ENCODE data around the gene OR2F2.

Gene OR2F2

GRCh38 chr7:143934526-143935325 is at the start of gene OR2F2:
TSS of gene OR2F2 (plus strand) at chr7:143935233. CDS start at chr7:143935233, 0 bp downstream.
- in situ Hi-C loops (cut with MboI; ENCODE audit: low sequenced_read_pairs) = no loop called here

- in situ Hi-C loops (cut with MboI; ENCODE audit: low sequenced_read_pairs) = no loop called here
These were observed 49.1 kb upstream of the OR2F2 start for GRCh38 chr7:143885951-143886350.

GRCh38 chr7:143886826-143887477 is 48.1 kb upstream of the OR2F2 start:
- in situ Hi-C loops (cut with MboI; ENCODE audit: low sequenced_read_pairs) = no loop called here

- in situ Hi-C loops (cut with MboI; ENCODE audit: low sequenced_read_pairs) = no loop called here
These were observed 46.0 kb upstream of the OR2F2 start for GRCh38 chr7:143889068-143889467.

- in situ Hi-C loops (cut with MboI; ENCODE audit: low sequenced_read_pairs) = no loop called here
These were observed 44.5 kb upstream of the OR2F2 start for GRCh38 chr7:143890558-143890957.

GRCh38 chr7:143891457-143891856 is 43.6 kb upstream of the OR2F2 start:
- in situ Hi-C loops (cut with MboI; ENCODE audit: low sequenced_read_pairs) = no loop called here

- in situ Hi-C loops (cut with MboI; ENCODE audit: low sequenced_read_pairs) = no loop called here
These were observed 42.3 kb upstream of the OR2F2 start for GRCh38 chr7:143892527-143893300.

- in situ Hi-C loops (cut with MboI; ENCODE audit: low sequenced_read_pairs) = no loop called here
These were observed 38.4 kb upstream of the OR2F2 start for GRCh38 chr7:143896667-143897066.

GRCh38 chr7:143898810-143899209 is 36.2 kb upstream of the OR2F2 start:
- in situ Hi-C loops (cut with MboI; ENCODE audit: low sequenced_read_pairs) = no loop called here

GRCh38 chr7:143900230-143900766 is 34.7 kb upstream of the OR2F2 start:
- in situ Hi-C loops (cut with MboI; ENCODE audit: low sequenced_read_pairs) = no loop called here

GRCh38 chr7:143901332-143901667 is 33.7 kb upstream of the OR2F2 start:
- in situ Hi-C loops (cut with MboI; ENCODE audit: low sequenced_read_pairs) = no loop called here

GRCh38 chr7:143901668-143902331 is 33.2 kb upstream of the OR2F2 start, which contains the start of gene TCAF1:
TSS of gene TCAF1 (minus strand) at chr7:143902176. CDS start at chr7:143876608, 25,568 bp downstream.
- in situ Hi-C loops (cut with MboI; ENCODE audit: low sequenced_read_pairs) = no loop called here

GRCh38 chr7:143902332-143902899 is 32.6 kb upstream of the OR2F2 start:
- in situ Hi-C loops (cut with MboI; ENCODE audit: low sequenced_read_pairs) = no loop called here

GRCh38 chr7:143905509-143905908 is 29.5 kb upstream of the OR2F2 start:
- in situ Hi-C loops (cut with MboI; ENCODE audit: low sequenced_read_pairs) = no loop called here

GRCh38 chr7:143906151-143906550 is 28.9 kb upstream of the OR2F2 start:
- in situ Hi-C loops (cut with MboI; ENCODE audit: low sequenced_read_pairs) = no loop called here

- in situ Hi-C loops (cut with MboI; ENCODE audit: low sequenced_read_pairs) = no loop called here
These were observed 28.1 kb upstream of the OR2F2 start for GRCh38 chr7:143906895-143907294.

- in situ Hi-C loops (cut with MboI; ENCODE audit: low sequenced_read_pairs) = no loop called here
These were observed 26.9 kb upstream of the OR2F2 start for GRCh38 chr7:143908120-143908519.

GRCh38 chr7:143909863-143910262 is 25.2 kb upstream of the OR2F2 start:
- in situ Hi-C loops (cut with MboI; ENCODE audit: low sequenced_read_pairs) = no loop called here

GRCh38 chr7:143910473-143911248 is 24.4 kb upstream of the OR2F2 start:
- in situ Hi-C loops (cut with MboI; ENCODE audit: low sequenced_read_pairs) = no loop called here
